Activated CD4-positive, alpha-beta T cell treated with anti-CD3 and anti-CD28 coated beads, Interleukin-2, amount 10 ng/mL, durations not matched to agents 24 days and 14 days (primary cell): ENCODE measurements around the gene ZNF266. TPM values are rescaled to one million over a fixed set of nuclear protein-coding genes. Genes with fewer than 3 reads are reported as not detected.

Source experiments
- DNase-seq: peaks from one replicate; pipeline ENCODE4 v3.0.0; 2022
- H3K27ac Mint-ChIP-seq: one replicate; pipeline ENCODE4 v1.8.0; 2022; ENCODE audit warnings: mild to moderate bottlenecking, mixed read lengths
- H3K27me3 Mint-ChIP-seq: one replicate; pipeline ENCODE4 v1.8.0; 2022; ENCODE audit warnings: mixed read lengths
- H3K36me3 Mint-ChIP-seq: one replicate; pipeline ENCODE4 v1.8.0; 2022; ENCODE audit warnings: low read depth, mild to moderate bottlenecking, mixed read lengths
- H3K4me1 Mint-ChIP-seq: one replicate; pipeline ENCODE4 v1.8.0; 2021; ENCODE audit warnings: mixed read lengths
- H3K4me3 Mint-ChIP-seq: one replicate; pipeline ENCODE4 v1.8.0; 2022; ENCODE audit warnings: mild to moderate bottlenecking, moderate library complexity, mixed read lengths
- H3K9me3 Mint-ChIP-seq: one replicate; pipeline ENCODE4 v1.8.0; 2021; ENCODE audit warnings: mixed read lengths
- intact Hi-C: fragments of 100-400 bp; cut with micrococcal nuclease; formaldehyde crosslinking; loops from one replicate; pipeline ENCODE4 v1.15.1; 2023
- total RNA-seq: library from RNA; stranded (reverse); gene quantifications from 2 replicates; pipeline ENCODE4 v1.2.3, GENCODE V29; 2022

Gene ZNF266
- total RNA-seq = 24.9 and 25.3 TPM in 2 replicates

GRCh38 chr19:9435279-9436268 is at the start of gene ZNF266:
TSS of gene ZNF266 (minus strand) at chr19:9435573. CDS start at chr19:9420089, 15,484 bp downstream.
- Mint-ChIP-seq H3K27me3 (no peaks in the 10 kb centered on the region), H3K9me3 (peaks cover 2% of the 10 kb centered on the region), H3K36me3 (peaks cover 32% of the 10 kb centered on the region), H3K4me1 (peaks cover 22% of the 10 kb centered on the region), H3K4me3 (peak within 1 kb of the TSS; percentile 96), H3K27ac (peak within 1 kb of the TSS; percentile 99)
- intact Hi-C loops = loop anchor here (1.0 to 10.0 kb wide), 7 partner anchors 103 to 361 kb away; partner anchors contain the start of genes ZNF317, ZNF426, ZNF559 and ZNF699
- peak; percentile 98 for DNase-seq

GRCh38 chr19:9485140-9485539 is 49.8 kb upstream of the ZNF266 start:
- Mint-ChIP-seq H3K4me3 (no peak overlapping the region), H3K27ac (no peak overlapping the region), H3K9me3 (peaks cover 25% of the 10 kb centered on the region), H3K4me1 (no peaks in the 10 kb centered on the region), H3K36me3 (peaks cover 2% of the 10 kb centered on the region), H3K27me3 (no peaks in the 10 kb centered on the region)
- intact Hi-C loops = no loop called here
- DNase-seq = no peak

- Mint-ChIP-seq H3K9me3 (peaks cover 30% of the 10 kb centered on the region), H3K27me3 (no peaks in the 10 kb centered on the region), H3K4me1 (no peaks in the 10 kb centered on the region), H3K36me3 (no peaks in the 10 kb centered on the region), H3K4me3 (no peak overlapping the region), H3K27ac (no peak overlapping the region)
- DNase-seq = no peak
- intact Hi-C loops = no loop called here
Measured at GRCh38 chr19:9474975-9475374, 39.6 kb upstream of the ZNF266 start.

- Mint-ChIP-seq H3K27ac (no peak overlapping the region), H3K9me3 (peaks cover 25% of the 10 kb centered on the region), H3K27me3 (no peaks in the 10 kb centered on the region), H3K4me3 (no peak overlapping the region), H3K4me1 (no peaks in the 10 kb centered on the region), H3K36me3 (peaks cover 2% of the 10 kb centered on the region)
- intact Hi-C loops = no loop called here
- no peak for DNase-seq
Measured at GRCh38 chr19:9467161-9467560, 31.8 kb upstream of the ZNF266 start.

GRCh38 chr19:9461938-9462337 is 26.6 kb upstream of the ZNF266 start:
- Mint-ChIP-seq H3K4me3 (no peak overlapping the region), H3K27ac (no peak overlapping the region), H3K9me3 (peaks cover 27% of the 10 kb centered on the region), H3K36me3 (peaks cover 2% of the 10 kb centered on the region), H3K27me3 (no peaks in the 10 kb centered on the region), H3K4me1 (no peaks in the 10 kb centered on the region)
- no peak for DNase-seq
- intact Hi-C loops = no loop called here

- no peak for DNase-seq
- Mint-ChIP-seq H3K4me3 (no peak overlapping the region), H3K27me3 (no peaks in the 10 kb centered on the region), H3K4me1 (no peaks in the 10 kb centered on the region), H3K27ac (no peak overlapping the region), H3K9me3 (peaks cover 35% of the 10 kb centered on the region), H3K36me3 (no peaks in the 10 kb centered on the region)
- intact Hi-C loops = no loop called here
Measured at GRCh38 chr19:9456018-9456689, 20.8 kb upstream of the ZNF266 start.

- Mint-ChIP-seq H3K36me3 (no peaks in the 10 kb centered on the region), H3K9me3 (peaks cover 30% of the 10 kb centered on the region)
- intact Hi-C loops = no loop called here
Measured at GRCh38 chr19:9453953-9454352, 18.6 kb upstream of the ZNF266 start.

GRCh38 chr19:9445037-9445436 is 9.7 kb upstream of the ZNF266 start:
- H3K4me1 Mint-ChIP-seq = no peaks in the 10 kb centered on the region
- peaks cover 7% of the 10 kb centered on the region for H3K36me3 Mint-ChIP-seq
- no peak overlapping the region for H3K4me3 Mint-ChIP-seq
- no peaks in the 10 kb centered on the region for H3K27me3 Mint-ChIP-seq
- intact Hi-C loops = no loop called here
- no peak for DNase-seq
- no peak overlapping the region for H3K27ac Mint-ChIP-seq
- peaks cover 32% of the 10 kb centered on the region for H3K9me3 Mint-ChIP-seq

More at GRCh38 chr19:9453953-9454352, 18.6 kb upstream of the ZNF266 start:
- Mint-ChIP-seq H3K4me1 (no peaks in the 10 kb centered on the region), H3K4me3 (no peak overlapping the region), H3K27me3 (no peaks in the 10 kb centered on the region), H3K27ac (no peak overlapping the region)
- DNase-seq = no peak

GRCh38 chr19:9436358-9436757 is 985 bp upstream of the ZNF266 start:
- Mint-ChIP-seq H3K4me1 (peaks cover 22% of the 10 kb centered on the region), H3K4me3 (peak overlapping the region; percentile 96), H3K27me3 (no peaks in the 10 kb centered on the region), H3K36me3 (peaks cover 25% of the 10 kb centered on the region), H3K9me3 (peaks cover 1% of the 10 kb centered on the region), H3K27ac (peak overlapping the region; percentile 99)
- no peak for DNase-seq
- intact Hi-C loops = loop anchor here (10.0 kb wide), 1 partner anchor 232 kb away; no protein-coding TSS in a partner anchor

GRCh38 chr19:9431475-9431874 is 3.9 kb downstream of the ZNF266 start:
- Mint-ChIP-seq H3K36me3 (peaks cover 69% of the 10 kb centered on the region), H3K4me3 (no peak overlapping the region), H3K9me3 (peaks cover 17% of the 10 kb centered on the region), H3K27me3 (no peaks in the 10 kb centered on the region), H3K4me1 (peaks cover 22% of the 10 kb centered on the region), H3K27ac (no peak overlapping the region)
- DNase-seq = peak; percentile 78
- intact Hi-C loops = loop anchor here (10.0 kb wide), 1 partner anchor 227 kb away; no protein-coding TSS in a partner anchor

- intact Hi-C loops = loop anchor here (10.0 kb wide), 1 partner anchor 226 kb away; no protein-coding TSS in a partner anchor
Measured at GRCh38 chr19:9430444-9430843, 4.9 kb downstream of the ZNF266 start.

GRCh38 chr19:9427941-9428340 is 7.4 kb downstream of the ZNF266 start:
- Mint-ChIP-seq H3K36me3 (peaks cover 91% of the 10 kb centered on the region), H3K27me3 (no peaks in the 10 kb centered on the region), H3K9me3 (peaks cover 31% of the 10 kb centered on the region), H3K4me3 (no peak overlapping the region), H3K27ac (no peak overlapping the region), H3K4me1 (peaks cover 3% of the 10 kb centered on the region)
- DNase-seq = no peak
- intact Hi-C loops = no loop called here

More at GRCh38 chr19:9430444-9430843, 4.9 kb downstream of the ZNF266 start:
- H3K4me3 Mint-ChIP-seq = no peak overlapping the region
- H3K36me3 Mint-ChIP-seq = peaks cover 79% of the 10 kb centered on the region
- H3K27me3 Mint-ChIP-seq = no peaks in the 10 kb centered on the region
- peaks cover 14% of the 10 kb centered on the region for H3K4me1 Mint-ChIP-seq
- H3K9me3 Mint-ChIP-seq = peaks cover 17% of the 10 kb centered on the region
- no peak for DNase-seq
- no peak overlapping the region for H3K27ac Mint-ChIP-seq

- intact Hi-C loops = no loop called here
- Mint-ChIP-seq H3K27ac (no peak overlapping the region), H3K36me3 (peaks cover 80% of the 10 kb centered on the region), H3K4me1 (no peaks in the 10 kb centered on the region), H3K4me3 (no peak overlapping the region), H3K27me3 (no peaks in the 10 kb centered on the region), H3K9me3 (peaks cover 33% of the 10 kb centered on the region)
- DNase-seq = no peak
Measured at GRCh38 chr19:9413240-9413954, 22.0 kb downstream of the ZNF266 start.
